Activated effector memory CD4-positive, alpha-beta T cell treated with anti-CD3 and anti-CD28 coated beads, Interleukin-2, amount 50 U/mL, for 16 hours (primary cell): ENCODE measurements around the gene TSSK2.
A peak's percentile ranks its signal among the peaks of the same experiment; 100 is the strongest.

Experiments
- DNase-seq: peaks from one replicate; pipeline ENCODE4 v3.0.0-alpha.2; 2020

The TSSK2 gene

DNA sequence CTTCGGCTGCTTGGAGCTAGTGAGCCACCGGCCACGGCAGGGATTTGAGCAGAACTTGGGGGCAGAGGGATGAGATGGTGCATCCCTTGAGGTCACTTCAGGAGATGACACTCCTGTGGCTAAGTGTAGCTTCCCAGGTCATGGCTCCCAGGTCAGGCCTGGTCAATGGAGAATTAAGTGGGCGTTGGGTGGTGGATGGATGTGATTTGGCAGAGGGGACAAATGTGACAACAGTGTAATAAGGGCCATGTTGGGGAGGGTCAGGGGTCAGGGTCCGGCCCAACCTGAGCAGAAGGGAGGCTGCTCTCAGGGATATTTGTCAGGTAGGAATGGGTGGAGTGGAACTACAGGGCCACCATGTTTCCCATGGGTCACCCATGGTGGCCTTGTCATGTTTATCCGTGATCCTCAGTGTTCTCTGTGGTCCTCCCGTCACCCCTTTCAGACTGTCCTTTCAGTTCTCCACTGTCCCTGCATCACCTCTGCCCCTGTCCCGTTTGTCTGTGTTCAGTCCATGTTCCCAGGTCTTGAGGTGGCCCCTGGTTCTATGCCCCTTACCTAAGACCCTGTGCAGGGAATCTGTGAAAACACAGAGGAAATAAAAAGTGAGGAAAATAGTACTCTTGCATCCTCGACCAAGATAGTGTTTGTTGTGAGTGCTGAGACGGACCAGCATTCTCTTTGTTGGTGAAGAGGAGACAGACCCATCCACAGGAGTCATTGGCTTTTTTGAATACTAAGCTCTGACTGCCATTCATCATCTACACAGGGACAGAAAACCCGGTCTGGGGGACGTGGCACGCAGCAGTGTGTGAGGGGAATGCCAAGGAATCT lies 41.3 kb downstream of the TSSK2 start:
- DNase-seq, result no peak

DNA sequence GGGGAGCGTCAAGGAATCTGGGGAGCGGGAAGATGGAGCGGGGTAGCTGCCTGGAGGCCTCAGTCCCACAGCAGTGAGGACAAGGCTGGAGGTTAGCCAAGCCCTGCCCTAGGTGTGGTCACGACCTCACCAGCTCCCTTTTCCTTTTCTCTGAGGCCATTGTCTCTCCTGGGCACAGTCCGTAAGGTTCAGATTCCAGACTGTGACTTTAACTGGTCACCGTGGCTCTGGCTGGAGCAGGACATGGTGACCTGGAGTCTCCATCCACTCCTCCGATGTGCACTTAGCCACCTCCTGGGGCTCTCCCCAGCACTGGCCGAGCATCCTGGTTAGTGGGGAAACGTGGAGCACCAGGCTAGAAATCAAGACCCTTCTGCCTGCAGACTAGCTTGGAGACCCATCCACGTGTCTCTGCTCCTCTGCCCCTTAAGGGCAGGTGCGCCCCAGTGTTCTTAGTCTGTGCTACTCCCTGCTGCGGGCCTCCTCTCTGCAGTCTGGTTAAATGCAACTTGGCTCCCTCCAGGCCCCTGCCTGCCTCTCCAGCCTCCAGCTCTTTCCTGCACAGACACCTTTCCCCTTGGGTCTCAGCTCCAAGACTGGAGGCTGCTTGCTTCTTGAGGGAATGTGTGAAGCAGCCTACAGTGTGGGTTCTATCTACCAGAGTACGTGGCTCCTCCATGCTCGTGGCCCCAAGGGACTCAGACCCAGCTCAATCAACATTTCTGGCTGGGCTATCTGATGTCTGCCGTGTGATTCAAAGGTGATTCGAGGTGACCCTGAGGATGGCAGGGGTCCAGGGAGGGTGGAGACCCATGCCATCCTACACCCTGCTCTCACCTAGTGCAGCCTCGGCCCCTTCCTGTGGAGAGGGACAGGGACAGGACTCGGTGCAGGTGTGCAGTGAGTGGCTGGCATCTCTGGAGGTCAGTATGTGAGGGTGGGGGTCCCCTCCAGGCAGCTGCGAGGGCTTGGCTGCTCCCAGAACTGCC lies 42.2 kb downstream of the TSSK2 start:
- DNase-seq, result no peak

DNA sequence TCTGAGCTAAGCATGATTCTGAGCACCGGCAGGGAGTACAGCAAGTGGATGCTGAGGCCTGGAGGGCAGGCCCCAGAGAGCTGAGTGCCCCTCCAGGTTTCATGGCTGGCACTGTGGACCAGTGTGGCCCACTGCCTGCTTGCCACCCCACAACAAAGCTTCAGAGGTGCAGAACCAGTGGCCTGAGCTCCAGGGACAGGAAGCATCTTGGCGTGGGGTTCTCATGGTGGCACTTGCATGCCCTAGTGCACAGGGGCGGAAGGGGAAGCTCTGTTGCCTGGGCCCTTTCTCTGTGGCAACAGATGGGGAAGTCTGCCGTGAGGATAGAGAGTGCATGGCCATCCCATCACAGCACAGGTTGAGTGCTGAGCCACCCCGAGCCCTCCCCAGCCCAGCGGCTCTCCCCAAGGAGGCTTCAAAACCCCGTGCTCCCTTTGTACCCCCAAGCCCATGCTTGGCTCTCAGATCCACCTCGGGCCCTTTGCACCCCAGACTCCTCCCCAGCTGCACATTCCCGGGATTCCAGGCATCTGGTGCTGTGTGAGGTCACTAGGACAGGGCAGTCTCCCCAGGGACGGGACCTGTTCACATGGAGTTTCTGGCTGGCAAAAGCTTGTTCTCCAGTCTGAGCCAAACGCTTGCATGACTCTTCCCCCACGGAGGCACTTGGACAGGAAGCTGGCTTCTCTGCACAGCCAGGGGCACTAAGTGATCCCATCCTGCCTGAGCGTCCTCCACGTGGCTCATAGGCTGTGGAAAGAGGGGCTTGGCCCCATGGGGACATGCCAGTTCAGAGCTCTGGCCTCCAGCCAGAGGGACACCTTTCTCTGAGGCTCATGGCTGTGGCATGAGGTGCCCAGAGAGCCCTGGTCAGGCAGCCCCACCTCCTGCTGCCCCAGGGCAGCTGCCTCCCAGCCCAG lies 43.3 kb downstream of the TSSK2 start:
- no peak for DNase-seq

DNA sequence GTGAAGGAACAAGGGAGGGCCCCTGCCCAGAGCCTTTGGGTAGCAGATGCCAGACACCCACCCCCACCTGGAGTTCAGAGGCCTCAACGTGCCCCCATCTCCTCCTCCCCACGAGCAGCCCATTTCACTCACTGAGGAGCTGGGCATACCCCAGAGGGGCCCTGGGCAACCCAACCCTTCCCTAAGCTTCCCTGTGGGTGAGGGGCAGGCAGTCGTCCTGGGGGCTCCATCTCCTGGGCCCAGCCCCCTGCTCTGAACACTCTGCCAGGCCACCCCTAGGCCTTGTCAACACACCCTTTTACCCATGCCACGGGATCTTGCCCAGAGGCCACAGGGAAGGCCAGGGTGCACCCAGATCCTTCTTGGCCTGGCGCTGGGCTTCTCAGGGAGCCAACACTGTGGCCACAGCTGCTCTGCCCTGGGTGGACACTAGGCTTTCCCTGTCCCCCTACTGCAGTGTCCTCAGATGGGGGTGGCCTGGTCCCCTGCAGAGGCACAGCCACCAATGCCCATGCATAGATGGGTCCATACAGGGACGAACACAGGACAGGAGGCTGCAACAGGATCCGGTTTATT lies 44.0 kb downstream of the TSSK2 start:
- no peak for DNase-seq

DNA sequence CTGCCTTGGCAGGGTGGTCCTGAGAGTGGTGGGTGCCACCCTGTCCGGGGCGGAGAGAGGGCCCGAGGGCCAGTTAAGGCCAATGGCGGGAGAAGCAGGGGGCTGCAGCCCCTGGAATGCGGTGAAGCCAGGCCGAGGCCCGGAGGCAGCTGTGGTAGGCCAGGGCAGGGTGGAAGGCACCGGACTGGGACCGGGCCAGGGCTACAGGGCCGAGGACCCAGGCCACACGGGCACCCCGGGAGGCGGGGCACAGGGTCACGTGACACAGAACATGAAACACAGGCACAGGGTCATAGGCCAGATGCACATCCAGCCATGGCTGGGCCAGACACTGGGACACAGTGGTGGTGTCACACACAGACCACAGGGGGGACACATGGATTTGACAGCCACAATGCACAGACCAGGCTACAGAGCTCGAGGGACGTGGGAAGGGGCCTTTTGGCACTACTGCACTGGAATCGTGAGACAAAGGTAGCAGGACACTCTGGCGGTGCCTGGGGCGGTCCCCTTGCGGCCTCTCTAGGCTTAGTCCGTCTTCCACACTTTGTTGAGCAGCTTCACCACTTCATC lies 44.6 kb downstream of the TSSK2 start:
- no peak for DNase-seq

DNA sequence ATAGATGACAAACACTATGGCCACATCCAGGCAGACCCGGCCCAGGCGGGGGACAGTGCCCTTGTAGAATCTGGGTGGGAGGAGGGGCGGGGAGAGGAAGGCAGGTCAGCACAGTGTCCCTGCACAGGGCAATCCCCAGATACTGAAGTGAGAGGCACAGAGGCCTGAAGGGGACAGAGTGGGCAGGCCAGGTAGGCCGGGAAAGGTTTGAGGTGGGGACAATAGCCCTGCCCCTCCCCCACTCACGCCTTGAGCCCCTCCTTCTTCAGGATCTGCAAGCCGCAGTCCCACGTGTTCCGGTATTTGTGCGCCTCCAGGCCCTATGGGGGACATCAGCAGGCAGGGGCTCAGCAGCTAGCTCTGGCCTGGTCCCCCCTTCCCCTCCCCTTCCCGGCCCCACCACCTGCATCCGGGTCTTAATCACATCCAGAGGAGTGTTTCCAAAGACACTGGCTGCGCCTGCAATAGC lies 45.1 kb downstream of the TSSK2 start:
- DNase-seq, result no peak

DNA sequence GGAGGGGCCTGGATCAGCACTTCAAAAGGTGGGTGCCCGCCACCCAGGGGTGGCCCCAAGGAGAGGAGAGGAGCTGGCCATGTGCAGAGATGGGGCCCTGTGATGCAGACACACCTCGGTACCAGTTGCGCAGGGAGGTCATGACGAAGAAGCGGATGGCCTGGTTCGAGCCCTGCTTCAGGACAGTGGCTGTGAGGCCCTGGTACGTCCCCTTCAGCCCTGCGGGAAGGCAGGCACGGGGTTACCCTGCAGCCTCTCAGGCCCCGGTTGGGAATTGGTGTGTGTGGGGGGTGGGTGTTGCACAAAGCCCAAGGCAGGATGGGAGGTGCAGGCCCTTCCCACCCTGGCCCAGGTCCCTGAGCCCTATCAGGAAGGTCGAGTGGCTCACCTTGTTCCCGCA lies 45.6 kb downstream of the TSSK2 start:
- DNase-seq, result no peak

DNA sequence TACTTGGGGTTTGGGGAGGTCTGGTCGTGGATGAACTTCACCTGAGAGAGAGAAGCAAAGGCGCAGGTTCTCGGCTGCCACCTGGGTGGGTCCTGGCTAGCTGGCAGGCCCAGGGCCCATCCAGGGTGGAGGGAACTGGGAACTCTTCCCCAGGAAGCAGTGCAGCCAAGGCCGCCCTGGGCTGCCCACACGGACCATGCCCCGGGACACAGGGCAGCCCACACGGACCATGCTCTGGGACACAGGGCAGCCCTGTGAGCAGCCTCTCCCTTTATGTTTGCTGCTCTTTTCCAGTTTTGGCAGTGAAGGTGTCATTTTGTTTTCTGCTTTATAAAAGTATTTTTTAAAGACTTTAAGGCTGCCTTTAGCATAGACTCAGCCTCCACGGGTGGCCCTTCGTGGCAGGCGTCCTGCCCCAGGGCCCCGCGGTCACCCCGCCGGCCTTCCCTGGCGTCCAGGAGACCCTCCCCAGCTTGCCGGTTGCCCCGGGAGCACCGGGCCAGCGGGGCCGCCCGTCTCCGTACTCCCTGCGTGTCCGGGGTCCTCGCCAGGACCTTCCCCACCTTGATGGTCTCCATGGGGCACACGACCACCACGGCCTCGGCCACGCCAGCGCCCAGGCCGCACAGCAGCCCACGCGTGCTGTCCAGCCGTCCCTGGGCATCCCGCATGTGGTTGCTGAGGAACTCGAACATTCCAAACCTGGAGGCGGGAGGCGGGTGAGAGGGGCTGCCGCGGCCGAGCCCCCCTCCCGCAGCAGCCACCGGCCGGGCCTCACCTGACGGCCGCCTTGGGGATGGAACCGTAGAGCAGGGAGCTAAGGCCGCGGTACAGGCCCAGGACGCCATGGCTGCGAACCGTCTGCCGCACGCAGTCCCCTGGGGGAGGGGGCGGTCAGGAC lies 46.3 kb downstream of the TSSK2 start:
- DNase-seq, result no peak

DNA sequence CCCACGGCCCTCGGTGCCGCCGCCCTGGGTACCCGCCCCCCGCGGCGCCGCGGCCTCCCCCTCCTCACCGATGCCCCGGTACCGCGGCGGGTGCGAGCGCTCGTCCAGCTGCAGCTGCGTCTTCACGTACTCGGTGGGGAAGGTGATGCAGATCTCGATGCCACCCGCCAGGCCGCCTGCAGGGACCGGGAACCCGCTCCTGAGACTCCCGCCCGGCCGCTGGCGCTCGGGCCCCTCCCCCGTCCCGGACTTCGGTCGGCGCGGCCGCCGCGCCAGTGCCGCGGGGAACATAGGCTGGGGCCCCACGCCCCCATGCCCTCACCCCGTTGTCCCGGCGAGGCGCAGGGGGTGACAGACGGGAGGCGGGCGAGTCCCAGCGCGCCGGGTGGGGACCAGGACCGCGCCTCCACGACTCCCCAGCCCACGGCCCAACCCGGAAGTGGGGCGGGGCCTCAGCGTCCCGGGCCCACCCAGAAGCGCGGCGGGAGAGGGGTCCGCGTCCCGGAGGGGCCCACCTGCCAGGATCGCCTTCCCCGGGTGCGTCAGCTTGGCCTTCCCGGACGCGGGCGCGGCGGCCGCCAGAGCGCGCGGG lies 47.1 kb downstream of the TSSK2 start:
- peak; percentile 85 for DNase-seq

DNA sequence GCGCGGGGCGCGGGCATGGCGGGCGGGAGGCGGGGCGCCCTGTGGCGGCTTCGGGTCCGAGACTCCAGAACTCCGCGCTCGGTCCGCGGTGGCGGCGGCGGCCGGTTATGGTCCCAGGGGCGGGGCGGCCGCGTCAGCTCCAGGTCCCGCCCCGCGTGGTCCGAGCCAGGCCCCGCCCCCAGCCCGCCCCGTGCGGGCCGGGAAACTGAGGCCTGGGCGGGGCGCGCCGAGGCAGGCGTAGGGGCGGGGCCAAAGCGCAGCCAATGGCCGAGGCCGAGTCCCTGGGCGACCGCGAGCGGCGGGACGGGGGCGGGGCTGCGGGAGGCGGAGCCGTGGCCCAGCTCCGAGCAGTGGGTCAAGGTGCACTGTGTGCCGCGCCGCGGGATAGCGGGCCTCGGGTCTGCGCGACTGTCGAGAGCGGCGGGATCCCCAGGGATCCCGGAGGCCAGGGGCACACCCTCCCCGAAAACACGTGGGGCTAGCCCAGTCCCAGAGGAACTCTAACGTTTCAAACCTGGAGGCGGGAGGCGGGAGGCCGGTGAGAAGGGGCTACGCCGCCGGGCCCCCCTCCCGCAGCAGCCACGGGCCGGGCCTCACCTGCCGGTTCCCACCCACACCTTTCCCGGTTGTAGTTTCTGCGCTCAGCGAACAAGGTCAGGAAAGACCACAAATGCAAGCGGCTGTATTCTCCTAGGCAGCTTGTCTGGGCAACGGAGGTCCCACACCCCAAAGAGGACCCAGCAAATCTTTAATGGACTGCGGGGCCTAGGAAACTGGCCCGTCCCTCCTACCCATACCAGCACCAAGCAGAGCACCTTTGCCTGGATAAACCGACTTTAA lies 47.8 kb downstream of the TSSK2 start, which contains the start of gene SLC25A1:
TSS of gene SLC25A1 (minus strand) at position 80 of the 840 bp plus-strand sequence. CDS start at position 17, 63 bp downstream.
- DNase-seq, result peak; percentile 95

DNA sequence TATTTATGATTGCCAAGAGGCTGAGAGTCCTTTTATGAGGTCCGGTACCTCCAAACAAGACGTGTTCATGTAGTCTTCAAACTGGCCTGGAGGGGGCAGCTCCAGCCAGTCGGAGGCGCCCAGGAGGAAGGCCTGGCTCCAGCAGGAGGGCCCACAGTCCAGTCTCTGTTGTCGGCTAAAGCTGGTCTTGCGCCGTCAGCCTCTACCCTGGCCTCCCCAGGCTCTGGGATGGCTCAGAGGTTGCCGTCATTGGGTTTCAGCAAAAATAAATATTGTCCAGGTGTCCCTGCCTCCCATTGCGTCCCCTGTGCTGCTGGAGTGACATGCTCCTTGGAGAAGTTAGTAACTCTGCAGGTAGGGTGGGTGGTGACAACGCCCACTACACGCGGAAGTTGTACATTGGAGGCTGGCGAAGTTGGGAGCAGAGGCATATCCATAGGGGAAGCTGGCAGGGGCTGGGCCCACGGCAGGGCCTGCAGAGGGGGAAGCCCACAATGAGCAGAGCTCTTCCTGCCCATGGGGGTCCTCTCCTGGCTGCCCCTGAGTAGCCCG lies 48.5 kb downstream of the TSSK2 start:
- DNase-seq, result peak; percentile 80

DNA sequence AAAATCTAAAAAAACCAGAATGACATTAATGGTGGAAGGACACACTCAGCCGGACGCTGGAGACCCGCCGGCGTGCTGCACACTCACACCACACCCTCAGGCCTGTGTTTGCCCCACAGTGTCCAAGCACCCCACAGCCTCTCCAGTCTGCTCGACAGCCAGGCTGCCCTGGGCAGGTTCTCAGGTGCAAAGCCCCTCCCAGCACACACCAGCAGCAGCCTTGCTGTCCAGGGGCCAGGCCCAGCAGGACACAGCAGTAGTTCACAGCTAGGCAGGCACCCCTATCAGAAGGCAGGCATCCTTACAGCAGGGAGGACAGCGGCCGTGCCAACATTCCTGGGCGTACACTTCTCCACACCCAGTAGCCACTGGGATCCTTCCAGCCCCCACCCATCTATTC lies 49.1 kb downstream of the TSSK2 start:
- DNase-seq, result no peak

DNA sequence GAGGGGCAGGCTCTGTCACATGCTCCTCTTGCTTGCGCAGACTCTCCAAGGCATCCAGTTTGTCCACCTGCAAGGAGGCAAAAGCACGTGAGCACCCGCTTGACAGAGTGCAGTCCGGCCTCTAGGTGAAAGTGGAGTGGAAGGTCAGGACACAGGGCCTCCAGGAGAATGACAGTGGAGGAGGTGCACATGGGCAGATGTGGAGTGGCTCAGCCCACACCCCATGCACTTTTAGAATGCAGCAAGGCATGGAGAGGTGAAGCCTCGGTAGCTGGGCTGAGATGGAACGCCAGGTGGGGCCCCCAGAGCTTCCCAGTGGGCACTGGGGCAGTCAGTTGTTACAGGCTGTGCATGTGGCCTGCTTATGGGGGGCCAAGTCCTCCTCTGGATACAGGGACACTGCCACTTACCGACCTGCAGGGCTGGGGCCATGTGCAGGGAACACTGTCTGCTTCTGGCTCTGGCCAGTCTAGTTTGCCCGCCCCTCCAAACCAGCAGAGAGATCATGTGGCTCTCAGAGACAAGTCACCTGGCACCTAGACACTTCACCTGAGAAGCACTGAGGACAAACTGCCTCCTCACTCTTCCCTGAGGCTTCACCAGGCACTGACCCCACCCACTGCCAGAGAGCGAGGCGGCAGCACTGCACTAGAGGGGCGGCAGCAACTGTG lies 49.8 kb downstream of the TSSK2 start:
- no peak for DNase-seq

DNA sequence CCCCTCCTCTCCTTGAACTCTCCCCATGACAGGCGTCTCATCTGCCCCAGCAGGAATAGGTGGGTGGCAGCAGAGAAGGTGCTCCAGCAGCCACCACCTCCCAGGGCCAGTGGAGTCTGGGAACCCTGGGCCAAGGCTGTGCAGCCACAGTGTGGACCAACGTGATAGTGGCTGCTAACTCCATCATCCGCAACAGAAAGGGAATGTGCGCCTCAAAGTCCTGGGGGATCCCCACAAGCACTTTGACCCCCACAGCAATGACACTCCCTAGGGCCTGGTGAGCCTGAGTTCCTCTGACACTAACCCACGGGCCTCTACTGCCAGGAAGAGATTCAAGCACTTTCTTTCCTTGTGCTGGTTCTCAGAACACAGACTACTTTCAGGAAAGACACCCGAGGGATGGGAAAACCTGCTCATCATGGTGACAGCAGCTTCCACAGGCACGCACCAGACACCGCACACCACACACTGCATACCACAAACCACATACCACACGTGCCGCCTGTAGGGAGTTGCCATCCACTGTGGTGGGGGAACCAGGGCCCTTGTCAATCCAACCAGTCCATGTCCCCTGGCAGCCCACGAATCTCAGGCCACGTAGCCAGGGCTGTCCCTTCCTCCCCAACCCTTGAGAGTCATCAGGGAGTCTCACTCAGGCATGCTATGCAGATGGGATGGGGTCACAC lies 50.8 kb downstream of the TSSK2 start:
- no peak for DNase-seq
